Measurements from ENCODE around the gene FHOD1.

The FHOD1 gene

GRCh38 chr16:67230809-67231660 is 16.2 kb downstream of the FHOD1 start:
- DNase-seq, result no peak

DNA sequence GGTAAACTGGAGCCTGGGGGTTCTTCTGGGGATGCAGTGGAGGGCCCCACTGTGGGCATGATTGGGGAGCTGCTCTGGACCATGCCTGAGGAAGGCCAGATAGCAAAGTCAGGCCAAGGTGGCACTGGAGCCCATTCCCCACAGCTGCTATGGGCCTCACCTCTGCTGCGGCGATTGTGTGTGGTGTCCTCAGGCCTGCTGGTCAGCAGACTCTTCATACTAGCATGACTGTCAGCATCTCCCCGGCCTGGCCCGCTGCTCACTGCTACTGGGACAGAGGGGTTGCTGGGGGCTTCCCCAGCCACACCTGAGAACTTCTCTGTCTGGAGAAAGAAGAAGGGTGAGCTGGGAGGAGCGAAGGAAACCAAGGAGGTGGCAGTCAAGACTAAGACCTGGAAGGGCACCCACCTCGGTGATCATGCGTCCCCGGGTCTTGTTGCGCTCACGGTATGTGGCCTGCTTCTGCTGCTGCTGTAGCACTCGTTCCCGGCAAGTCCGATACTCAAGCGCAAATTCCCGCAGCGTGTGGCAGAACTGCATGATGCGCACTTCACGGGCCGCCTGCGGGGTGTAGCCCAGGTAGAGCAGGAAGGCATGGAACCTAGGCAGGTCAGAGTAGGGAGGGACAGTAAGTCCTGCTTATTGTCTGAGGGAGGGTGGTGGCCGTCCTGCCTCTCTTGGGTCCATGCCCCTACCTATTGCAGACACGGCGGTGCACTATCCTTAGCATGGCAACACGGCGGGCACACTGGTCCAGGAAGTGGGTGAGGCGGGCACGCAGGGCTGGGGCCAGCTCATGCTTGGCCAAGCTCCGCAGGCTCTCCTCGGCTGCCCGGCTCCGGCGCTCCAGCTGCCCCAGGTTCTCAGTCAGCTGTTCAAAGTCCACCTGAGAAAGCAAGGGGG is 17.1 kb downstream of the FHOD1 start:
- DNase-seq, result no peak

DNA sequence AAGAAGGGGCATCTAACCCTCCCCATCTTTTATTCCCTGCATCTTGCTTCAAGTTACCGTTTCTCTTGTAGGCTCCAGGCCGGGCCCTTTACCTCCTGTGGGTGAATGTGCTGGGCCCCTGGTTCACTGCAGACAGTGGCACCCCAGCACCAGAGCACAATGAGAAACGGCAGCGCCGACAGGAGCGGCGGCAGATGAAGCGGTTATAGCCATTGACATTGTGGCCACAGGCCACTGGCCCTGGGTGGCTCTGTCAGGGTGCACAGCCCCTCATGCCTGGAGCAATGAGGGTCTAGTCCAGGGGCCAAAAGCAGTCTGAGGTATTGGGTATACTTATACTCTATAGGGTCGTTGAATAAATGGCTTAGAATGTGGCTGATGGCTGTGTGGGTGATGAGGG is 18.4 kb downstream of the FHOD1 start:
- DNase-seq, result no peak

DNA sequence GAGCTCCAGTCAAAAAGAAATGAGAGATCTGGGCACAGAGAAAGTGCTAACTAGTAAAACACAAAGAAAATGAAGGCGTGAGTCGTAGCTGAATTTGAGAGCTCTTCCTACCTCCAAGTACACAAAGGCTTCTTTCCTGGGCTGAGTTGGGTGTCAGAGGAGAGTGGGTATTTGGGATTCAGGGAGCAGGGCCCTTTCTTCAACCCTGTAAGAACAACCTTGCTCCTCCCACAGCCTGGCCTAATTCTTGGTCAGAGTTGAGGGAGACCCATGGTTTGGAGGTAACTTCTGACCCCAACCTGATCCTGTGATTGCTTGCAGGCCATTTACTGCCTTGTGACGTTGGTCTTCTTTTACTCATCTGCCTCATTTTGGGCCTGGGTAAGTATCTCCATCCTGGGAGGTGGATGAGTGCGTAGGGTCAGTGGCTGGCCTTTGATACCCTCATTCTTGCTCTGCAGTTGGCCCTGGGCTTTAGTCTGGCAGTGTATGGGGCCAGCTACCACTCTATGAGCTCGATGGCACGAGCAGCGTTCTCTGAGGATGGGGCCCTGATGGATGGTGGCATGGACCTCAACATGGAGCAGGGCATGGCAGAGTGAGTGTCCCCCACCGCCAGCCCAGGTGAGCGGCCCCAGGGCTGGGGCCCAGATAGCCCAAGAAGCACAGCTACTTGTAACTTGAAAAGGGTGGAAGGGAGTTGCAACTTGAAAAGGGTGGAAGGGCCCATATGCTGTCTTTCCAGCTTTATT is 19.1 kb downstream of the FHOD1 start:
- no peak for DNase-seq

- DNase-seq, result no peak
These were observed 19.7 kb downstream of the FHOD1 start for GRCh38 chr16:67227567-67227921.

- peak; percentile 93 to 96 for DNase-seq
These were observed 20.3 kb downstream of the FHOD1 start, which contains the start of gene TMEM208 for GRCh38 chr16:67226804-67227566. TMEM208 (plus strand) TSS chr16:67227130; CDS start chr16:67227219, 89 bp downstream.

GRCh38 chr16:67226295-67226803 is 20.9 kb downstream of the FHOD1 start:
- DNase-seq, result no peak

- no peak for DNase-seq
These were observed 23.3 kb downstream of the FHOD1 start for GRCh38 chr16:67223992-67224391.

DNA sequence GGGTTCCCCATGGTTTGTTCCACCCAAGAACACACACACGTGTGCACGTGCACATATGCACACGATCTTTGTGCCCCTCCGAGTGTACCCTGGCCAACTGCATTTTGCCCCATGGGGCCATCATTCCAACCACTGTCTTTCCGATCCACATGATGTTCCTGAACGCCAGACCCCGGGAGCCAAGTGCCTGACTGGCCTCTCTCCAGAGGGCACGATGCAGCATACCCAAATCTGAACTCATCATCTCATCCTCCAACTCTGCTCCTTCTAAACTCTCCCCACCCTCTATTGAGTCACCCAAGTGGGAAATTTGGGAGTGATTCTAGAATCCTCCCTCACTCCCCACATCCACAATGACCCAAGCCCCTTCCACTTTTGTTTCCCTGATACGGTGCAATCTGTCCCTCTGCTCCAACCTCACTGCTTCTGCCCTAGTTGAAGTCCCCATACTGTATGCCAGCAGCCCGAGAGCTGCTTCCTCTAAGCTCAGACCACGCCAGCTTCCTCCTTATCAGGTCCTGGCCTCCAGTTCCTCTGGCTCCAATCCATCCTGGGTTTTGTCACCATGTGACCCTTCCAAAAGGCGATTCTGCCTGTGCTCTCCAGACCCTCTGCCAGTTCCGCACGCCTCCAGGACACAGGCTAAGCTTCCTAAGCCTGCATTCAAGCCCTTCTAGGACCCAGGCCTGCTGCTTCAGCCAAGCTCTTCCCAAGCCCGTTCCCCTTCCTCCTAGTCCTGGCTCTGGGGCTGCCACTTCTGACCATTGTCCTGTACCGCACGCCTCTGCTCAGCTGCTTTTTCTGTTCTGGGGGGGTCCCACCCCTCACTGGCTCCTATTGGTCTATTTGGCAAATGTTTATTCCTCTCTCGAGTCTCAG is 30.4 kb downstream of the FHOD1 start:
- no peak for DNase-seq

DNA sequence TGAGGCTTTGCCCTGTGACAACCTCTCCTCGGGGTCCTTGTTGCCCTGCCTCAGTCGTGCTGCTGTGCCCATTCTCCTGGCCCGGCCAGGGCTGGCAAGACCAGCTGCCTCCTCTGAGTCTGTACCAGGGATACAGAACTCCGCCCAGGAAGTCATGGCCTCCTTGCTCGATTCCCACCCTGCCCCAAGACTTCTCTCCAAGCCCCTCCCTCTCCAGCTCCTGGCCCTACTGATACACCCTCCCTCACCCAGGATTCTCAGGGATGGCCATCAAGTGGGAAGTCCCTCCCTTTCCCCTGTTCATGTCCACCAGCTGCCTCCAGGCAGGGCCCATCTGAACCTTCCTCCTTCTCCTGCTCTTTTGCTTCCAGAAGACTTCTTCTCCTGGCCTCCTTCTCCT is 31.6 kb downstream of the FHOD1 start:
- DNase-seq, result no peak

- no peak for DNase-seq
These were observed 33.9 kb downstream of the FHOD1 start for GRCh38 chr16:67213197-67214019.

DNA sequence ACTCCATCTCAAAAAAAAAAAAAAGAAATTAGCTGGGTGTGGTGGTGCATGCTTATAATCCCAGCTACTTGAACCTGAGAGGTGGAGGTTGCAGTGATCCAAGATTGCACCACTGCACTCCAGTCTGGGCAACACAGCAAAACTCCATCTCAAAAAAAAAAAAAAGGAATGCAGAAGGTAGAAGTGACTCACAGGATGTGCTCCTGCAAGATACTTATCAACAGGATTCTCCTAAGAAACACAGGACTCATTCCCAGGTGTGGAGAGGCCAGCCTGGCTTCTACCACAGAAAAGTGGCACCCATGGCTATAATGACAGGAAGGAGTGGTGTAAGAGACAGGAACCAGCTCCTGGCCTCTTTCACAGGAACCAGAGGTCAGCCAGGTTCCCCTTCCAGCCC is 34.5 kb downstream of the FHOD1 start:
- DNase-seq, result peak in 1 of 2 experiments; percentile 42

GRCh38 chr16:67211674-67212073 is 35.6 kb downstream of the FHOD1 start:
- no peak for DNase-seq

DNA sequence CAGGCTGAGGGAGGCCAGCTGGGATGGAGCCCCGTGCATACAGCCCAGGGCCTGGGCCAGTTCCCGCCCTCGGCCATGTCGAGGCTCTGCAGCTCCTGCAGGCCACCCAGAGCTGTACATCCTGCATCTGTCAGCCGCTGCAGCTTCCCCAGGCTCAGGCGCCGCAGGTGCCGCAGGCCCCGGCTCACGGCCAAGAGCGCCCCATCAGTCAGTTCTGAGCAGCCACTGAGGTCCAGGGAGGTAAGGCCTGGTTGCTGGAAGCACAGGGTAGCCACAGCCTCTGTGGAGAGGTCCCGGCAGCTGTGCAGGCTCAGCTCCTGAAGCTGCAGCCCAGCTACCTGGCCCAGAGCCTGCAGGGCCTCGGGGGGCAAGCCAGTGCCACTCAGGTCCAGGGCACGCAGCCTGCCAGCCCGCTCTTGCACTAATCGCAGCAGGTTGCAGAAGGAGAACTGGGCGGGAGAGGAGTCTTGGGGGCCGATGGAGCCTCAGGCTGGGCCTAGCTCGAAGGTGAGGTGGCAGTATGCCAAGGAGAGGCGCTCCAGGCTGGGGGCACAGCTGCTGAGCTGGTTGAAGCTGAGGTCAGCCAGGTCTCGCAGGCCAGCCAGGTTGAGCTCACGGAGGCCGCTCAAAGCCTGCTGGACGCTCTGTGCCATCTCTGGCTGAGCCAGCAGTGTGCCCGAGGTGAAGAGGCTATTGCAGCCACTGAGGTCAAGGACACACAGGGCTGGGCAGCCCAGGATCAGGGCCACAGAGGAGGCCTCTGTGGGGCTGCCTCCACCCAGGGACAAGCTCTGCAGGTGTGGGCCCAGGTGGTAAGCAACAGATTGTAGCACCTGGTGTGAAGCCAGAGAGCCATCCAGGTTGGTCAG is 37.0 kb downstream of the FHOD1 start:
- DNase-seq, result no peak

DNA sequence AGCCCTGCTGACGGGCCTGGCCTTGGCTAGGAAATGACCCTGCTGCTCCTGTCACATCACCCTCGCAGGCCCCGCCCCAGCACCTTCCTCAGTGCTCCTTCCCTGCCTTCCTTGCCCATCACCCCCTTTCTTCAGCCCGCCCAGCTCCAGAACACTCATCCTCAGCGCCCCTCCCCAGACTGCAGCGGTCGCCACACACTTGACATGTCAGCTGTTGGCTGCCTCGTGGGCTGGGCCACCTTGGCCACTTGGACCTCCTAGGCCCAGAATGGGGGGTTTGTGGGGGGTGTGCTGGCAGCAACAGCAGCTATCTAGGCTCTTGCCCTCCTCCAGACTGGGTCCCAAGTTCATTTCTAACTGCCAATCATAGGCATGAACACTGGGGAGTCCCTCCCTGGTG is 37.7 kb downstream of the FHOD1 start:
- no peak for DNase-seq

GRCh38 chr16:67208154-67208896 is 39.0 kb downstream of the FHOD1 start:
- DNase-seq, result no peak

- DNase-seq, result no peak
These were observed 39.8 kb downstream of the FHOD1 start for GRCh38 chr16:67207249-67208091.
